HepG2 (cell line): ENCODE data around the gene MSI2. TPM values are rescaled to one million over a fixed set of nuclear protein-coding genes. Genes with fewer than 3 reads are reported as not detected.

Experiments used
- BRF2 ChIP-seq: sonication (generic); formaldehyde crosslinking; IDR thresholded peaks from 2 replicates; pipeline ENCODE4 v1.8.1; 2022; ENCODE audit warnings: mild to moderate bottlenecking, missing genetic modification reagents
- DPF2 ChIP-seq: sonication (generic); formaldehyde crosslinking; IDR thresholded peaks from 2 replicates; pipeline ENCODE4 v1.4.0; 2020; ENCODE audit warnings: mild to moderate bottlenecking, low read depth, missing genetic modification reagents, borderline replicate concordance
- E2F1 ChIP-seq: sonication (generic); formaldehyde crosslinking; IDR thresholded peaks from 2 replicates; pipeline ENCODE4 v1.5.0; 2020; ENCODE audit warnings: missing genetic modification reagents
- MAF1 ChIP-seq: sonication (generic); formaldehyde crosslinking; IDR thresholded peaks from 2 replicates; pipeline ENCODE4 v1.5.0; 2020; ENCODE audit warnings: missing genetic modification reagents, borderline replicate concordance
- MYC ChIP-seq: sonication (generic); formaldehyde crosslinking; IDR thresholded peaks from 2 replicates; pipeline ENCODE4 v1.9.0; 2021; ENCODE audit warnings: missing genetic modification reagents, borderline replicate concordance
- NR2F1 ChIP-seq, 2 experiments: fragments of 450-650 bp in 1 of 2; formaldehyde crosslinking in 1 of 2; IDR thresholded peaks; 2 replicates each; pipeline versions ENCODE4 v1.5.0 to v1.6.1; 2016 to 2020; ENCODE audit warnings: mild to moderate bottlenecking in 1 of 2, missing compliant biosample characterization in 1 of 2, missing genetic modification reagents in 1 of 2, moderate library complexity in 1 of 2
- PRDM4 ChIP-seq: sonication (generic); formaldehyde crosslinking; IDR thresholded peaks from 2 replicates; pipeline ENCODE4 v1.9.0; 2021; ENCODE audit warnings: missing genetic modification reagents, borderline replicate concordance
- RAD51 ChIP-seq: fragments of 450-650 bp; IDR thresholded peaks from 2 replicates; pipeline ENCODE4 v1.6.1; 2016; ENCODE audit warnings: borderline replicate concordance
- RBFOX2 ChIP-seq: fragments of 200-400 bp; formaldehyde crosslinking; IDR thresholded peaks from 2 replicates; pipeline ENCODE4 v1.6.1; 2017; ENCODE audit warnings: low read depth, mild to moderate bottlenecking, low read length
- RNF219 ChIP-seq: sonication (generic); formaldehyde crosslinking; IDR thresholded peaks from 2 replicates; pipeline ENCODE4 v1.5.0; 2020; ENCODE audit warnings: mild to moderate bottlenecking, missing genetic modification reagents
- THAP11 ChIP-seq: IDR thresholded peaks from 2 replicates; pipeline ENCODE4 v1.6.1; 2016; ENCODE audit warnings: missing biosample characterization, missing genetic modification reagents
- ZBTB26 ChIP-seq: IDR thresholded peaks from 2 replicates; pipeline ENCODE4 v1.6.1; 2016; ENCODE audit warnings: missing compliant biosample characterization, missing genetic modification reagents, borderline replicate concordance
- ZFX ChIP-seq: sonication (generic); formaldehyde crosslinking; IDR thresholded peaks from 2 replicates; pipeline ENCODE4 v1.4.0; 2020; ENCODE audit warnings: mild to moderate bottlenecking, low read depth, missing genetic modification reagents, moderate library complexity
- ZNF33A ChIP-seq: sonication (generic); formaldehyde crosslinking; IDR thresholded peaks from 2 replicates; pipeline ENCODE4 v1.5.1; 2020; ENCODE audit warnings: missing genetic modification reagents, mild to moderate bottlenecking, moderate library complexity, borderline replicate concordance
- ZXDC ChIP-seq: sonication (generic); formaldehyde crosslinking; IDR thresholded peaks from 2 replicates; pipeline ENCODE4 v1.5.0; 2020; ENCODE audit warnings: mild to moderate bottlenecking, missing genetic modification reagents
- polyA plus RNA-seq, 8 experiments: library from polyadenylated mRNA; depleted of rRNA in 3 of 8; stranded (reverse) in 7 of 8; unstranded in 1 of 8; fragments of >200 nt; fragmentation: Illumina TruSeq in 4 of 8; extraction: Trizol in 4 of 8; gene quantifications; 2 replicates each; pipeline versions ENCODE4 v1.2.1 to v1.2.3, GENCODE V29; 2011 to 2016; ENCODE audit warnings: low read depth in 4 of 8, missing spikeins in 1 of 8, mixed read lengths in 1 of 8; ENCODE audit not compliant: insufficient read depth in 1 of 8
- total RNA-seq, 5 experiments: library from RNA; depleted of rRNA; stranded (reverse); fragments of >200 nt; fragmentation: Illumina TruSeq; extraction: Trizol; gene quantifications; 2 replicates each; pipeline ENCODE4 v1.2.3, GENCODE V29; 2016; ENCODE audit warnings: low read depth in 1 of 5

Gene MSI2
- total and polyA plus RNA-seq, 2 of the 13 experiments (the other 11 are each of a cell fraction or from before 2014, with no cell fraction given), result 77.5 to 78.4 TPM

- TF ChIP-seq PRDM4 (no peak), NR2F1 (CRISPR knock-in tag; IDR thresholded peaks at IDR 0.05) (peak; percentile 79 to 87), ZNF33A (CRISPR knock-in tag) (peak; percentile 58; the same call in 1 of the 2 replicates), E2F1 (CRISPR knock-in tag) (no peak), ZBTB26 (CRISPR knock-in tag) (peak; percentile 66; the same call in 1 of the 2 replicates), RBFOX2 (no peak), ZXDC (CRISPR knock-in tag) (no peak), BRF2 (CRISPR knock-in tag) (peak; percentile 57; the same call in 1 of the 2 replicates), ZFX (CRISPR knock-in tag) (peak; percentile 67; the same call in 1 of the 2 replicates), DPF2 (CRISPR knock-in tag) (peak; percentile 97), RNF219 (CRISPR knock-in tag) (no peak), MYC (CRISPR knock-in tag) (peak; percentile 32; the same call in 1 of the 2 replicates), MAF1 (no peak), THAP11 (CRISPR knock-in tag) (peak; percentile 82), RAD51 (no peak)
These were observed 157.7 kb downstream of the MSI2 start (continued) for GRCh38 chr17:57413848-57414651.
